GM12878 (cell line): ENCODE results near the gene TLL2. TPM values are rescaled to one million over a fixed set of nuclear protein-coding genes. Genes with fewer than 3 reads are reported as not detected.

Experiments used
- BHLHE40 ChIP-seq, 2 experiments: fragments of 450-650 bp in 1 of 2; IDR thresholded peaks; 2 replicates each; pipeline ENCODE4 v1.6.1; 2011 to 2017; ENCODE audit warnings: low read depth in 2 of 2, borderline replicate concordance in 1 of 2, improper control_type of control experiment in 1 of 2, low read length in 1 of 2, mild to moderate bottlenecking in 1 of 2
- GABPA ChIP-seq: IDR thresholded peaks from 2 replicates; pipeline ENCODE4 v1.6.1; 2014; ENCODE audit warnings: antibody characterized with exemption, low read depth, mild to moderate bottlenecking, inconsistent platforms
- NR2C1 ChIP-seq: fragments of 450-650 bp; IDR thresholded peaks from 2 replicates; pipeline ENCODE4 v1.6.1; 2017; ENCODE audit warnings: antibody characterized with exemption, mild to moderate bottlenecking, moderate library complexity
- polyA plus RNA-seq, 11 experiments: library from polyadenylated mRNA; depleted of rRNA in 4 of 11; unstranded in 6 of 11; stranded (reverse) in 5 of 11; fragments of >200 nt; fragmentation: Nextera tagmentation in 4 of 11; fragmentation: Illumina TruSeq in 1 of 11; extraction: Ambion mirVana in 4 of 11; extraction: Trizol in 1 of 11; gene quantifications; 1 replicate in 1 of 11; 2 replicates in 10 of 11; pipeline versions ENCODE4 v1.2.1 to v1.2.3, GENCODE V29; 2011 to 2016; ENCODE audit warnings: inconsistent platforms in 2 of 11, missing spikeins in 2 of 11, low read depth in 1 of 11
- total RNA-seq, 4 experiments: library from RNA; depleted of rRNA in 3 of 4; stranded (reverse); fragments of >200 nt in 3 of 4; fragmentation: Illumina TruSeq in 1 of 4; extraction: Trizol in 1 of 4; gene quantifications; 2 replicates each; pipeline versions ENCODE4 v1.2.1 to v1.2.3, GENCODE V29; 2013 to 2021
- TF ChIP-seq, protein P1 (sequence below): fragments of 450-650 bp; IDR thresholded peaks from 2 replicates; pipeline ENCODE4 v1.6.1; 2016; ENCODE audit warnings: mild to moderate bottlenecking, moderate library complexity, borderline replicate concordance

Gene TLL2
- total and polyA plus RNA-seq, 10 of the 15 experiments (the other 5 are each of a cell fraction or from before 2014, with no cell fraction given) = 0.02 to 2.1 (median 0.52) TPM

DNA sequence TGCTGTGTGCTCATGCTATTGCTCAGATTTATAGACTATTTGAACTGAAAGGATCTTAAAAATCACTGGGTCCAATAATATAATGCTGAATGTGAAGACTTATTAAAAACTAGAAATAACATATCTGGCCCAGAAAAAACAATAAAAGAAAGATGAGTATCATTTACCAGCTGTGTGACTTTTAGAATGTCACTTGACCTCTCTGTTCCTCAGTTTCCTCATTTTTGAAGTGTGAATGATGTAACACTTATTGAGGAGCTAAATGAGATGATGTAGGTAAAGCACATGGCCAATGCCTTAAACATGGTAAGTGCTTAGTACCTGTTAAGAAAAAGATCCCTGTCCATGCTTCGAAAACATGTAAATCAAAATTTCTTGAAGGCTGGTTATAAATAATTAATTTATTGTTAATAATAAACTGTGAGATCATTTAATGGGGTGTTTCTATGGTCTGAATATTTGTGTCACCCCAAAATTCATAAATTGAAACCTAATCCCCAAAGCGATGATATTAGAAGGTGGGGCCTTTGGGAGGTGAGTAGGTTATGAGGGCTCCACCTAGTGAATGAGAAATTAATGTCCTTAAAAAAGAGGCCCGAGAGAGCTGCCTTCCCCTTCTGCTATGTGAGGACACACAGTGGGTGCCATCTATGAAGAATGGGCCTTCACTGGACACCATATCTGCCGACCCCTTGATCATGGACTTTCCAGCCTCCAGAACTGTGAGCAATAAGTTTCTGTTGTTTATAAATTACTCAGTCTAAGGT, 196.5 kb downstream of the TLL2 start (continued):
- TF ChIP-seq, protein P1, sequence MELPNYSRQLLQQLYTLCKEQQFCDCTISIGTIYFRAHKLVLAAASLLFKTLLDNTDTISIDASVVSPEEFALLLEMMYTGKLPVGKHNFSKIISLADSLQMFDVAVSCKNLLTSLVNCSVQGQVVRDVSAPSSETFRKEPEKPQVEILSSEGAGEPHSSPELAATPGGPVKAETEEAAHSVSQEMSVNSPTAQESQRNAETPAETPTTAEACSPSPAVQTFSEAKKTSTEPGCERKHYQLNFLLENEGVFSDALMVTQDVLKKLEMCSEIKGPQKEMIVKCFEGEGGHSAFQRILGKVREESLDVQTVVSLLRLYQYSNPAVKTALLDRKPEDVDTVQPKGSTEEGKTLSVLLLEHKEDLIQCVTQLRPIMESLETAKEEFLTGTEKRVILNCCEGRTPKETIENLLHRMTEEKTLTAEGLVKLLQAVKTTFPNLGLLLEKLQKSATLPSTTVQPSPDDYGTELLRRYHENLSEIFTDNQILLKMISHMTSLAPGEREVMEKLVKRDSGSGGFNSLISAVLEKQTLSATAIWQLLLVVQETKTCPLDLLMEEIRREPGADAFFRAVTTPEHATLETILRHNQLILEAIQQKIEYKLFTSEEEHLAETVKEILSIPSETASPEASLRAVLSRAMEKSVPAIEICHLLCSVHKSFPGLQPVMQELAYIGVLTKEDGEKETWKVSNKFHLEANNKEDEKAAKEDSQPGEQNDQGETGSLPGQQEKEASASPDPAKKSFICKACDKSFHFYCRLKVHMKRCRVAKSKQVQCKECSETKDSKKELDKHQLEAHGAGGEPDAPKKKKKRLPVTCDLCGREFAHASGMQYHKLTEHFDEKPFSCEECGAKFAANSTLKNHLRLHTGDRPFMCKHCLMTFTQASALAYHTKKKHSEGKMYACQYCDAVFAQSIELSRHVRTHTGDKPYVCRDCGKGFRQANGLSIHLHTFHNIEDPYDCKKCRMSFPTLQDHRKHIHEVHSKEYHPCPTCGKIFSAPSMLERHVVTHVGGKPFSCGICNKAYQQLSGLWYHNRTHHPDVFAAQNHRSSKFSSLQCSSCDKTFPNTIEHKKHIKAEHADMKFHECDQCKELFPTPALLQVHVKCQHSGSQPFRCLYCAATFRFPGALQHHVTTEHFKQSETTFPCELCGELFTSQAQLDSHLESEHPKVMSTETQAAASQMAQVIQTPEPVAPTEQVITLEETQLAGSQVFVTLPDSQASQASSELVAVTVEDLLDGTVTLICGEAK = no peak
- TF ChIP-seq BHLHE40 (IDR thresholded peaks at IDR 0.05; ENCODE audit: borderline replicate concordance in 1 of 2, low read depth in 2 of 2, low read length in 1 of 2) (no peak), NR2C1 (no peak), GABPA (no peak)
- TF ChIP-seq, all 136 proteins: peak for 0

Other genes starting within 250 kb of the TLL2 start
- 113 and 114 TPM in 2 replicates for gene BLNK, start 242.4 kb downstream of the TLL2 start, total RNA-seq (2014; rRNA removed)
- gene BLNK, start 242.4 kb downstream of the TLL2 start, total RNA-seq (2014; rRNA removed; fragmentation: Illumina TruSeq; extraction: Trizol) = 121 and 122 TPM in 2 replicates
- gene BLNK, start 242.4 kb downstream of the TLL2 start, total RNA-seq (2021) = 103 and 107 TPM in 2 replicates
- gene BLNK, start 242.4 kb downstream of the TLL2 start, polyA plus RNA-seq (2011; rRNA removed) = 58.9 and 84.8 TPM in 2 replicates
- 156 and 162 TPM in 2 replicates for gene BLNK, start 242.4 kb downstream of the TLL2 start, polyA plus RNA-seq (2014; fragmentation: Illumina TruSeq; extraction: Trizol)
- 100 to 1,000 TPM; 165 to 201 TPM for gene BLNK, start 242.4 kb downstream of the TLL2 start, polyA plus RNA-seq (2014; fragmentation: Nextera tagmentation; extraction: Ambion mirVana)
- 75.0 and 79.5 TPM in 2 replicates for gene BLNK, start 242.4 kb downstream of the TLL2 start, polyA plus RNA-seq (2014; rRNA removed)
- 100 to 1,000 TPM; 156 to 158 TPM for gene BLNK, start 242.4 kb downstream of the TLL2 start, polyA plus RNA-seq (2016; fragmentation: Nextera tagmentation; extraction: Ambion mirVana)
- gene DNTT, start 209.5 kb downstream of the TLL2 start, total RNA-seq (2014; rRNA removed) = 0.06 and 0.11 TPM in 2 replicates
- gene DNTT, start 209.5 kb downstream of the TLL2 start, total RNA-seq (2014; rRNA removed; fragmentation: Illumina TruSeq; extraction: Trizol) = not detected in 2 replicates
- gene DNTT, start 209.5 kb downstream of the TLL2 start, total RNA-seq (2021) = 0.10 TPM in 1 of 2 replicates, not detected in the other
- gene DNTT, start 209.5 kb downstream of the TLL2 start, polyA plus RNA-seq (2011; rRNA removed) = 0.14 TPM in 1 of 2 replicates, not detected in the other
- gene DNTT, start 209.5 kb downstream of the TLL2 start, polyA plus RNA-seq (2014; fragmentation: Illumina TruSeq; extraction: Trizol) = 0.08 and 0.09 TPM in 2 replicates
- gene DNTT, start 209.5 kb downstream of the TLL2 start, polyA plus RNA-seq (2014; fragmentation: Nextera tagmentation; extraction: Ambion mirVana) = under 1 TPM in 1 of 2 experiments, not detected in 1; 0.07 TPM
- not detected in 2 replicates for gene DNTT, start 209.5 kb downstream of the TLL2 start, polyA plus RNA-seq (2014; rRNA removed)
- under 1 TPM in 1 of 2 experiments, not detected in 1; 0.13 TPM for gene DNTT, start 209.5 kb downstream of the TLL2 start, polyA plus RNA-seq (2016; fragmentation: Nextera tagmentation; extraction: Ambion mirVana)
- gene OPALIN, start 154.9 kb downstream of the TLL2 start, total RNA-seq (2014; rRNA removed) = not detected in 2 replicates
- not detected in 2 replicates for gene OPALIN, start 154.9 kb downstream of the TLL2 start, total RNA-seq (2014; rRNA removed; fragmentation: Illumina TruSeq; extraction: Trizol)
- gene OPALIN, start 154.9 kb downstream of the TLL2 start, total RNA-seq (2021) = not detected in 2 replicates
- not detected in 2 replicates for gene OPALIN, start 154.9 kb downstream of the TLL2 start, polyA plus RNA-seq (2011; rRNA removed)
- gene OPALIN, start 154.9 kb downstream of the TLL2 start, polyA plus RNA-seq (2014; fragmentation: Illumina TruSeq; extraction: Trizol) = not detected in 2 replicates
- not detected for gene OPALIN, start 154.9 kb downstream of the TLL2 start, polyA plus RNA-seq (2014; fragmentation: Nextera tagmentation; extraction: Ambion mirVana)
- not detected in 2 replicates for gene OPALIN, start 154.9 kb downstream of the TLL2 start, polyA plus RNA-seq (2014; rRNA removed)
- not detected for gene OPALIN, start 154.9 kb downstream of the TLL2 start, polyA plus RNA-seq (2016; fragmentation: Nextera tagmentation; extraction: Ambion mirVana)
- gene TM9SF3, start 73.1 kb upstream of the TLL2 start, total RNA-seq (2014; rRNA removed) = 34.7 and 42.5 TPM in 2 replicates
- 43.5 and 45.9 TPM in 2 replicates for gene TM9SF3, start 73.1 kb upstream of the TLL2 start, total RNA-seq (2014; rRNA removed; fragmentation: Illumina TruSeq; extraction: Trizol)
- 65.9 and 71.5 TPM in 2 replicates for gene TM9SF3, start 73.1 kb upstream of the TLL2 start, total RNA-seq (2021)
- 46.3 and 87.7 TPM in 2 replicates for gene TM9SF3, start 73.1 kb upstream of the TLL2 start, polyA plus RNA-seq (2011; rRNA removed)
- gene TM9SF3, start 73.1 kb upstream of the TLL2 start, polyA plus RNA-seq (2014; fragmentation: Illumina TruSeq; extraction: Trizol) = 46.8 and 69.3 TPM in 2 replicates
- 10 to 100 TPM; 17.1 to 20.4 TPM for gene TM9SF3, start 73.1 kb upstream of the TLL2 start, polyA plus RNA-seq (2014; fragmentation: Nextera tagmentation; extraction: Ambion mirVana)
- gene TM9SF3, start 73.1 kb upstream of the TLL2 start, polyA plus RNA-seq (2014; rRNA removed) = 23.5 and 26.5 TPM in 2 replicates
- gene TM9SF3, start 73.1 kb upstream of the TLL2 start, polyA plus RNA-seq (2016; fragmentation: Nextera tagmentation; extraction: Ambion mirVana) = 10 to 100 TPM; 73.1 to 85.4 TPM
- gene PIK3AP1, start 206.6 kb upstream of the TLL2 start, total RNA-seq (2014; rRNA removed) = 151 and 167 TPM in 2 replicates
- 143 and 148 TPM in 2 replicates for gene PIK3AP1, start 206.6 kb upstream of the TLL2 start, total RNA-seq (2014; rRNA removed; fragmentation: Illumina TruSeq; extraction: Trizol)
- gene PIK3AP1, start 206.6 kb upstream of the TLL2 start, total RNA-seq (2021) = 137 and 142 TPM in 2 replicates
- gene PIK3AP1, start 206.6 kb upstream of the TLL2 start, polyA plus RNA-seq (2011; rRNA removed) = 281 and 306 TPM in 2 replicates
- gene PIK3AP1, start 206.6 kb upstream of the TLL2 start, polyA plus RNA-seq (2014; fragmentation: Illumina TruSeq; extraction: Trizol) = 107 and 128 TPM in 2 replicates
- gene PIK3AP1, start 206.6 kb upstream of the TLL2 start, polyA plus RNA-seq (2014; fragmentation: Nextera tagmentation; extraction: Ambion mirVana) = 10 to 100 TPM; 26.2 to 37.0 TPM
- 108 and 110 TPM in 2 replicates for gene PIK3AP1, start 206.6 kb upstream of the TLL2 start, polyA plus RNA-seq (2014; rRNA removed)
- 10 to 100 TPM; 92.4 to 93.7 TPM for gene PIK3AP1, start 206.6 kb upstream of the TLL2 start, polyA plus RNA-seq (2016; fragmentation: Nextera tagmentation; extraction: Ambion mirVana)